Activated T-cell treated with anti-CD3 and anti-CD28 coated beads for 24 hours (primary cell): ENCODE results near the gene NTM.

Experiments
- DNase-seq: peaks from one replicate; pipeline ENCODE4 v3.0.0-alpha.2; 2020; ENCODE audit warnings: low read depth

NTM gene

DNA sequence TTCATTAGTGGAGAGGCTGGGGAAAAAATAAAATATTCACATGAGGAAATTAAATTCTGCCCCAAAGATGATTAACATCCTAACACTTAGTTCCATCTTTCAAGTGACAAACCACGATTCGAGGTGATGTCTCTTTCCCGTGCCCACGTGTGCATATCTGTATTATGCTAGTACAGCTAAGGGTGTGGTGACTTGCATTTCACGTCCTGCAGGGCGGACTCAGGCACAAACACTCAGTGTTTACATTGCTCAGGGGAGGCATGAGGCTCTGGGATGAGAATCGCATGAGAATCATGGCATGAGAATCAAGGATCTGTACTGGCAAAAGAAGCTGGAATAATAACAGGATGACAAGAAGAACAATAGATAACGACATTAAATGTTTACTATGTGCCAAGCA, 179.4 kb downstream of the NTM start:
- DNase-seq, result no peak

DNA sequence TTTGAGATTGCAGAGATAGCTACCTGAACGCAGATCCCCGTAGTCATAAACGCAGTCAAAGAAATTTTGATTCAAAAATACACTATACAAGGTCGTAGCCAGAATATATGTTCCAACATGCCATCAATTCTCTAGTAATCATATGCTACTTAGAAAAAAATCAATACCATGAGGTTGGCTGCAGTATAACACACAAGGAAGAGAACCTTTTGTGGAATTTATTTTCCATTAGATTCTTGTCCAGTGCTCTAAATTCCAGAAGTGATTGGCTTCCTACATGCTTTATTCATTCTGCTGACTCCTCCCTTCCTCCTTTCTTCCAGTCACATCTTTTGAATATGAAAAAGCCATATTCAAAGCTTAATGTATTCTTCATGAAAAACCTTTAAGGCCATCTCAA, 189.9 kb downstream of the NTM start:
- no peak for DNase-seq

DNA sequence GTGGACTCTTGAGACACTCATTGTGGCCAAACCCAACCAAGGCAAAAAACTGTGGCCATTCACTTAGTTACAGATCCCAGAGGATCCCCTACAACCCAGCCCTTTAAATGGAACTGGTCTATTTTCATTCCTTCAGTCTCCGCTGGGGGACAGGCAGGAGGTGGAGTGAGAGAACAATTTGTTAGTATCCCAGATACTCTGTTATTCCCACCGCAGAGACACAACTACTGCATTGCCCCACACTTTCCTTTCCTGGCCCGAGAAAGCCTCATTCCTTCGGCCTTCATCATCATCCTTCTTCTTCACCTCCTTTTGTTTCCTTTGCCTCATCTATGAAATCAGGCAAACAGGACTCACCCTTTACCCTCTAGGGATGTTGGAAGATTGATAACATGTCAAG, 191.1 kb downstream of the NTM start:
- DNase-seq, result no peak

DNA sequence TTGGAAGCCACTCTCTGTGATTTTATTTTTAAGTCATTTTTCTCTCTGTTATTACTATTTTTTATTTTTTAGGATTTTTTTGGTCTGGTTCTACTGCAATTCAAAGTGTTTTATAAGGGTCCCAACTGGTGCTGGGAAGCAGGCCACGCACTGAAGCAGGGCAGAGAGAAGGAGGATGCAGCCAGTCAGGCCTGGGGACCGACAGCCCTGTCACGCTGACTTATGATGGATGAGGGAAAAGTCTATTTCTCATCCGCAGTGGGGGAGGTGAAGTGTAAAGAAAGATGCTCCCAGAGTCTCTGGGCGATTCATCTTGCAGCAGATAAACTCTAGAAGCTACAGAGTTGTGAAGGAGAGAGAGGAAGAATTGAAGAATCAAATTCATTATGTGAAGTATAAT, 191.6 kb downstream of the NTM start:
- DNase-seq, result no peak

DNA sequence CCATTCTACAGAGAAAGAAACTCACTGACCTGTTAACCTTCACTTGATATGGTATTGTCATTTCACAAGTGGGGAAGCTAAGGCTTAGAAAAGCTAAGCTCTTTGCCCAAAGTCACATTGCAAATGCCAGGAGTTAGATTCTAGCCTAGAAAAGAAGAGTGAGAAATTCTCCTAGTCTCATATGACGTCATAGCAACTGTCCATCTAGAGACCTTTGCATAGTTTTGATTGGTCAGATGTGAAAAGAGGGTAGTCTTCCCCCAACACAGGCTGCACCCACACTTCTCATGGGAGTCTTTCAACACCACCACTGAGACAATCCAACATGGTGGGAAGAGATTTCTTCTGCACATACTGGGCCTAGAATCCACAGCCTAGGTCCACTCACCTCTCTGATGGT, 197.9 kb downstream of the NTM start:
- DNase-seq, result no peak

DNA sequence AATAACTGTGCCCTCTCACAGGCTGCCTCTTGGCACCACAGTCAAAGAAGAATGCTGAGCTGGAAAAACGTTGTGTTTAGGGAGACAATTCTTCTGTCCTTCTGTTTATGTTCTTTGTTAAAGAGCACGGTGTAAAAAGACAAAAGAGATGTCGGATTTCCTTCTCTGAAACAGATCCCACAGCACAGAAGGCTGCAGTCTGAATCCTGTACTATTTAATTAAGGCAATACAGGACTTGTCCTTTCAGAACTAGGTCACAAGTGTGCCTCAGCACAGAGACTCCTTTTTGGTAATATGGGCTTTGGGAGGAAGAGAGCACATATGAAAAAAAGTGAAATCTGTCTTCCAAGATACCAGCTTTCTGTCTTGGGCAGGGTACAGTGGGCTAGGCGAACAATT, 201.2 kb downstream of the NTM start:
- DNase-seq, result no peak

DNA sequence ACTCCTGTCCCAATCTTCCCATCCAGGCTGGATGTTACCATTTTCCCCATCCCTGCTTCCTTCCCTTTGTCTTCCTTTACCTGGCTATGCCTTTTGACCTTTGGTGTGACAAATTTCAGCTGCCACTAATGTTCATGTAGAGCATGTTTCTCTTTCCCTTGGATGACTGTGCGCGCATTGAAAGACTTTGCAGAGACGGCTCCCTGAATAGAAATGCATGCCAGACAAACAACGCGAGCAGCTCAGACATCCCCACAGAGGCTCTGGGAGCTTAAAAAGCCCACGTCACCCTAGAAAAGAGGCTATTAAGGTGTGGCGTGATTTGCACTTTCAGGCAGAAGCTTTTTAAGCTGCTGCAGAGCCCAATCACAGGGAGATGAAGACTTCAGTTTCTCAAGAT, 202.0 kb downstream of the NTM start:
- DNase-seq, result no peak

DNA sequence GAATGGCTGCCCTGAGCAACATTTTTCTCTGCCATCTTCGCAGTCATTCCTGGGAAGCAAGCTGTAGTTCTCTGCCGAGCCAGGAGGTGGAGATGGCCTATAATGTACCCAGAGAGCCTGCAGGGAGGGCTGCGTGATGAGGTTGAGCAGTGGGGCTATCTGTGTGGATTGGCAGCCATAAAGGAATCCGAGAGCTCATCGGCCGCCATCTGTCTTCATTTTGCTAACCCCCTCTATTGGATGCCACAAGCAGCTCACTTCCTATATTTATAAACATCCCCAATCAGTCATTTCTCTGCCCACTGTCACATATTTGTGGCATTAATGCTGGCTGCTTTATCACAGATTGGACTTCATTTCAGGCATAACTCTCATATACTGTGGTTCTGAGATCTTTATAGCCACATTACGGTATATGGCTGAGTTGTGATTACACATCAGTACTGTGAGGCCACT, 209.5 kb downstream of the NTM start:
- no peak for DNase-seq

DNA sequence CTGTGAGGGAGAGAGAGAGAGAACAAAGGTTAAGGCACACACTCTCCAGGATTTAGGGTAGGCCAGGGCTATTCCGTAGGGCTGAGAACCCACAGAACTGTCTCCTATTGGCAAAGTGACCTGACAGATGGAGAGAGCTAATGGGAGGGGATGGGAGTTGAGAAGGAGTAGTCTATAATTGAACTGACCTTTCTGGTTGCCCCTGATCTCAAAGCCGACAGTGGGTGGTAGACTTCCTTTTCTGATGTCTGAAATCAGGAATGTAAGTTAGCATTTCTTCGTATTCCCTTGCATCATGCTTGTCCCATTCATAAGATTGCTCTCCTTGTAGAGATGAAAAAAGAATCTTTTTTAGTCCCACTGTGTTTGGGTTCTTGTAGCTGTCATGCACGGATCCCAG, 210.1 kb downstream of the NTM start:
- DNase-seq, result no peak

DNA sequence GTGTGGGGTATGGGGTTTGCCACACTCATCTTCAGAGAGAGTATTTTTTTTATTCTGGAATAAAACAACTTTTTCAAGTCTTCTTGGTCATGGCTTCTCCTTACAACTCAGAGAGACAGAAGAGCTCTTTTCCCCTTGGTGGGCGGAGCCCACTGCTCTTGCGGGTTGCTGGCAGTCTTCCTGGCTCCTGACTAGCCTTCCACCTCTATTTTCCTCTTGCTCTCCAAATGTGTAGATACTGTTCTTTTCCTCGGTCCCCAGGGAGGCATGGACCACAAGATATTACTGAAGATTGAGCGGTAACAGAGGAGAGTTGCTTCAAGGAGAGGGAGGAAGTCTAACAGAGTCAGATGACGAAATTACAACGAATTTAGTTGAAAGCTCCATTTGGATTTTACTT, 210.6 kb downstream of the NTM start:
- DNase-seq, result no peak

DNA sequence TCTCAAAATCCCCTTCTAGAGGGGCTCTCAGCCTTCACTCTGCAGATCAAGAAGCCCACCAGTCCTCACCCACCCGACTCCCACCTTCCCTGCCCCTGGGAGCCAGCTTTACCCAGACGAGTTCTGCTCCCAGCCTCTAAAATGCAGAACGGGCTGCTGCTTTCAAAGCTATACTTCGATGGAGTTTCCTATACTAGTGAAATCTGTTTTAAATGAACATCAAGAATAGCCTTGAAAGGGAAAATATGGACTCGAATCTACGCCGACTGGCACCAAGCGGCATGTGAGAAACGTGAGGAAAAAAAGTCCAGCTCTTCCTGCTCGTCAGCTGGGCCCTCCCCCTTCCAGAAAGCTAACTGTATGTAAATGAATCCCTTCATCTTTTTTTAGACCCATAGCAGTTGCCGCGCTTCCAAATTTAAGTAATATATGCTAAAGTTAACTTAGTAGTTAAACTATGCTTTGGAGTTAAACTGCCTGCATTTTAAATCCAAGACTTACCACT, 211.7 kb downstream of the NTM start:
- DNase-seq, result no peak

DNA sequence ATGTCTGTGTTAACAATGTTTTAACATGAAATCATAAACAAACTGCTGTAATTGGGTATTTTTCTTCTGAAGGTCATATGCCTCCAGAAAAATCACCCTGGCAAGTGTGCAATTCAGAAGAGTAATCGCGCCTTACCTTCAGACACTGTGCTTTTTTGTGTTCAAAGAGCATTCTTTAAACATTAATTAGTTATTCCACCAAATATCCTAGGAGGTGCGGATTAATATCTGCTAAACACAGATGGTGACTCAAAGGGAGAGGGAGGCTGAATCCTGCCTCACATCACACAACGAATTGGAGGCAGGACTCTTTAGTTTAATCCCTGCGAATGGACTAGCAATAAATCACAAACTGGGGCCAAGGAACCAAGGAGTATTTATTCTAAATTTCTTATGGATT, 213.0 kb downstream of the NTM start:
- no peak for DNase-seq

DNA sequence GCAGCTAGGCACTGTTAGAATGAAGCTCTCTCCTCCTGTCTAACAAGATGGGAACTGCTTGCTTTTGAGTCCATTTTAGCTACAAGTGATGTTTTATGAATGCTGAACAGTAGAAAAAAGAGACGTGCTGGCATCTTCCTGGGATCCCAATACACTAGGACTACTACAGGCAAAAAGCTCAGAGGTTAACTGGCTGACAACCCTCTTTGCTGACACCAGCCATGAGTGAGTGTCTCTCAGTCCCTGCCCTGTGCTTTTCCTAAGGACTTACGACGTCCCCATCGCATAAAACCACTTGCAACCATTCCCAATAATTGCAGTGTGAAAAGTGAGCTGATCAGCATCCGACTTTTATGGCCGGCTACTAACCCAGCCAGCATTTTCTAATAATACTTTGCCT, 213.5 kb downstream of the NTM start:
- no peak for DNase-seq

DNA sequence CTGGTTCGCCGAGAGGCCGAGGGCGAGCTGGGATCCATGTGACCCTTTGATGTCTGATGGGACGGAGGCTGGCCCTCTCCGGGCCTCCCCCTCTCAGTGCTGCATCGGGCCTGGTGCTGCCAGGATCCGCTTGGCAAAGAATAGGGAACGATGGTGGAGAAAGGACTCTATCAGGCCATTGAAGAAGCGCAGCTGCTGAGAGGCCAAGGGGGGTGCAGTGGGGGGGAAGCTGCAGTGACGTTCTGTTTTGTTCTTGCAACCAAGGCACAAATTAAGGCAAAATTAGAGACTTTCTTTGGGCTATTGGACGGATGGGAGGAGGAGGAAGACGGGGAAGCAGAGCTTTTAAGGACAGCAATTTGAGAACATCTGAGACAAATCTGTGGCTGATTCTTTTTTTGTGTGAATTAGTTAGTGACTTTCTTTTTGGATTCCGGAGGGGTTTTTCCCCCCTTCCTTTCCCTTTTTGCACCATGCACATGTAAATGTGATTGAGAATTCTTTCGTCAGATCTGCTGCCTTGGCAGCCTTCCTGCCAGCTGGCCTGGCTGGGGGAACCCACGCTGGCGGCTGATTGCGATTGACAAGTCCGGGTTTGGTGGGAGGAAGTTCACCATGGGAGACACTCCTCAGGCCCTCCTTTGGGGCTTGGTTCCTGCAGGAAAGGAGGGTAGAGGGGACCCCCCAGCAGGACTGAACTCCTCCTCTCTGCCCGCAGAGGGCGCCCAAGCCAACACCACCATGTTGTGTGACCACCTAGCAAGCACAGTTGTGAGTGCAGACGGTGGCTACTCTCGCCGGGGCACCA, 214.6 kb downstream of the NTM start:
- DNase-seq, result no peak

DNA sequence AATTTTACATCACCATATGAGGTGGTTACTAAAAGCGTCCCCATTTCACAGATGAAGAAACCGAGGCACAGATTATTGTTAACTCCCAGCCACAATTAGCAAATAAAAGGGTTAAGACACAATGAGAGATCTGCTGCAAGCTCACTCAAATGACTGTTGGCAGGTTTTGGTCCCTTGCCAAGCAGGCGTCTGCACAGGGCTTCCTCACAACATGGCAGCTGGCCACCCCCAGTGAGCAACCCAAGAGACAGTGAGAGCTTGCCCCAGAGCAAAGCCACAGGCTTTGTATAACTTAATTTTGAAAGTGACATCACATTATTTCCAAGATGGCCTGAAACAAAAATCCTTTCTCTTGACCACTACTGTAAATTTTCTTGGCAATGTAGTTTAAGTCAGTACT, 217.6 kb downstream of the NTM start:
- DNase-seq, result no peak

DNA sequence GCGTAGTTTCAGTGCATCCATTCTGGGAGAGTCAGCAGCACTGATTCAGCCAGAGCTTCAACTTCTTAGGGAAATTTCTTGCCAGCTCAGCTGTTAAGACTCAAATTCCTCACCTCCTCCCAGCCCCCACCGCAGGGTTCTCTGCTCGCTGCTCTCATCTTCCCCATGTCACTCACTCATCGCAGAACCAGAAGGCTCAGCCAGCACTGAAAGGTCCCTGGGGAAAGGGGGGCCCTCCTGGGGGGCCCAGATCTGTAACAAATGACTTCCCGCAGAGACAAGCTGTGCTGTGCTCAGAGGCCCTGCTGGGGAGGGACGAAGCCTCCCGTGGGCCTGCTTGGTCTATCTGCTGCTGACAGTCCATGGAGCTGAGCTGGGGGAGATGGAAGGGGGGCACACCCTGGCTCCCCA, 220.6 kb downstream of the NTM start:
- DNase-seq, result no peak

DNA sequence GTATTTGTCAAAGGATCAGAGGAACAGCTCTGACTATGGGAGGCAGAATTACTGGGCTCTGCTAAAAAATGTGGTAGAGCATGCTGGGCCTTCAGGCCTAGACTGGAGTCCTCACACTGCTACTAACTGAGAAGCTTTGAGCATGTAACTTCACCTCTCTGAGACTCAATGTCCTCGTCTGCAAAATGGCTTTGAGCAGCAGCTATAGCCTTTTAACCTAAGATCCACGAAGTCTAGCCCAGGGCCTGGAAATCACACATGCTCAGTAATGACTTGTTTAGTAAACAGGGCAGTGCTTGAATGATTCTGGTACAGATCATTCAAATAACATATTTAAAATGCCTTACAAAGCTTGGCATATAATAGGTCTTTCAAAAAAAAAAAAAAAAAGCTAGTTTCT, 221.7 kb downstream of the NTM start:
- no peak for DNase-seq

DNA sequence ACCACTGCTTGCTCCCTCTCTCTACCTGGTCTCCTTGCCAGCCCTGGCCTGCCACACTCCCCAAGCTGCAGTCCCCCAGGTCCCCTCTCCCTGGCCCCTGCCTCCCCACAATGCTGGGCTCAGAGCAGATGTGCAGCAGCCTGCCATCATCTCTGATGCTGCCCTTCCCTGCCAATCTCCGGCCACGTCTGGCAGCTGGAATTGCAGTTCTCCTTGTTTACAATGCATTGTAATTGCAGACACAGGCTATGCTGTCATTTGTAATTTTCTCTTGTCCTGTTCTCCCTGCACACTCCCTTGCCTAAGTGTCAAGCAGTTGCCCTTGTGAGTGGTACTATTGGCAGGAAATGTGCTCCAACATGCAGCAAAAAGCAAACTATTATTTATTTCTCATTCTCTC, 222.3 kb downstream of the NTM start:
- no peak for DNase-seq

DNA sequence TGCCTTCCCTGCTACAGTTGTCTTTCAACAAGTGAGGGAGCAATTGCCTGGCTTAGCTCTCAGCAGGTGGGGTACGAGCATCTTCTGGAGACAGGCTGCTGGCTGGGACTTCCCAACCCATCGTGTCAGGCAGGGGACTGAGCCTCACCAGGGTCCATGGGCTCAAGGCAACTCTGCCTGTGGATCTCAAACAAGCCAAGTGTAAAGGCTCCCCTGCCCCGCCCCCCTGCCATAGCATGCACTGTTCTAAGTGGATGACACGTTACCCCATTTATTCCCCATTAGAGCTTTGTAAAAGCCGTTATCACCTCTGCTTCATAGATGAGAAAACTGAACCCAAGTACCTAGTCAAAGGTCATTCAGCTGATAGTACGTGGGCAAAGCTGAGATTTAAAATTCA, 222.9 kb downstream of the NTM start:
- DNase-seq, result no peak

DNA sequence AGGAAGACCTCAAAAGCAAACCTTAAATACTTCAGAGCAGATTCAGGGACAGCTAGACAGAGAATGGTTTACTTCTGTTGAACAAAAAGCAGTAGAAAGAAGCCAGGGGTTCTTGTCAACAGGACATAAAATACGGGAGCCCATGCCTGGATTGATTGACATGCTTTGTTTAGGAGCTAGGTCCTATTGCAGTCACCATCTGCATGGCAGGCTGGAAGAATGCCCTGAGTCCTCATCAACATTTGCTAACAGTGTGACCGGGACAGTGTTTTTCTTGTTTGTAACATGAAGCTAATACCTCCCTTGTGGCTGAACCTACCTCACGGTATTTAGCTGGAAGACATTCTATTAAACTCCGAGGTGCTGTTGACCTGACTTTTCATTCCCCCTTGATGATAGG, 225.4 kb downstream of the NTM start:
- DNase-seq, result no peak

DNA sequence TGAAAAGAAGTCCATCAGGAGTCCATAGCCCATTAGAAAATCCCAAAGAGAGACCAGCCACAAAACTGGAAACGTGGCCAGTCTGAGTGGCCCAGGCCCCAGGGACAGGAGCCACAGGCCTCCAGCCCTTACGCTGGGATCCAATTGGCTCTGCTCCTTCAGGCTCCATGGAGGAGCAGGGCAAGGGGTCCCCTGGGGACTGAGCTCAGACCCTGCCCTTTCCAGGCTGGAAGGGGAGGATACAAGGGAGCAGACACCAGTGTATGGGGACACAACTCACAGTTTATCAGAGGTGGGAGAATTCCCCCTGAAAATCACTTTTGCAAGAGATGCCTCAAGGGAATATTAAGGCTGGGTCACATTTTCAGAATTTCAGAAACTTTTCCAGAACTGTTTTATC, 227.5 kb downstream of the NTM start:
- no peak for DNase-seq

DNA sequence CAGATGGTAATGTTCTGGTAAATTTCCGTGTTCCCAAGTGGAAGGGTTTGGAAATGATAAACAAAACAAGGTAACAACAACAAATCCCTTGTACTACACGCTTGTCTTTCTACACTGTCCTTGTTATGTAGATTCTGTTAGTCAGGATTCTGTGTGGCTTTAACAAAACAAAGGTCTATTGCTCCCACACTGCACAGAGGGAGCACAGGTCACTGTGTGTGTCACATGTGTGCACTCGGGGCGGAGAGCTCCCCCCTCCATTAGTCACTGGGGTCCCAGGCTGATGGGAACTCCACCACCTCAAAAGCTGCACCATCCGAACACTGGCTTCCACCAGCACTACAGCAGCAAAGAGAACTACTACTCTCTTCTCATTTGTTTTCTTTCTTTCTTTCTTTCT, 227.9 kb downstream of the NTM start:
- DNase-seq, result no peak

DNA sequence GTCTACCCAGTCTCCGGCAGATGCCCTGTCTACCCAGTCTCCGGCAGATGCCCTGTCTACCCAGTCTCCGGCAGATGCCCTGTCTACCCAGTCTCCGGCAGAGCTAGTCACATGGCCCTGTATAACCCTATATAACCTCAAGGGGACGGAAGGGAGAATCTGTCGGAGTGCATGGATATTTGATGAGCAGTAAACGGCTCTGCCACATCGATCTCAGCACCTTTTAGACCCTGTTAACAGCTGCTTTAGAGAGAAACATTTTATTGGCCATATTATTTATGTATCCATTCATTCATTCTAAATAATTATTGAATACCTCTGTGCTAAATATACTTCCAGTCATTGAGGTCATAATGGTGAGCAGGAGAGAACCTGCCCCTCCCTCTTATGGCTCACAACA, 228.9 kb downstream of the NTM start:
- no peak for DNase-seq

DNA sequence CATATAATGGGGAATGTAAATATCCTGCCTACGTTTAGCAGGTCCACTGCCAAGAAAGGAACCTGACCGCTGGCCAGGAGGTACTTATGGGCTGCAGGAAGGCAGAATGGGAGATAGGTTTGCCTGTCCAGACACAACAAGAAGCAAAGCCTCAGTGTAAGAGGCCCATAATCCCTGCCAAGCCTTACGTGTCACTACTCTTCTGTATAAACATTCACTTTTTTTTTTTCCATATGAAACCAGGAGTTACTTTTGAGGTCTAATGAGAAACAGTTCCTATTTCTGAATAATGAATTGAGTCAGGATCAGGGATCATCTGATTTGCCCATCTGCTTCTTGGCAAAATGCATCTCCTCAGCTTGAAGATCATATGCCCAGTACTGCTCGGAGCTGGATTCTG, 230.2 kb downstream of the NTM start:
- no peak for DNase-seq
